Stimulated activated CD8-positive, alpha-beta memory T cell treated with anti-CD3 and anti-CD28 coated beads, Interleukin-4, amount 100 ng/mL, for 4 hours (primary cell): ENCODE measurements around the gene ZBTB34.

Source experiments
- DNase-seq, 2 donors: peaks; one replicate each; pipeline ENCODE4 v3.0.0-alpha.2; 2020; ENCODE audit warnings: low read depth in 2 of 2, low spot score in 1 of 2

Gene ZBTB34

DNA sequence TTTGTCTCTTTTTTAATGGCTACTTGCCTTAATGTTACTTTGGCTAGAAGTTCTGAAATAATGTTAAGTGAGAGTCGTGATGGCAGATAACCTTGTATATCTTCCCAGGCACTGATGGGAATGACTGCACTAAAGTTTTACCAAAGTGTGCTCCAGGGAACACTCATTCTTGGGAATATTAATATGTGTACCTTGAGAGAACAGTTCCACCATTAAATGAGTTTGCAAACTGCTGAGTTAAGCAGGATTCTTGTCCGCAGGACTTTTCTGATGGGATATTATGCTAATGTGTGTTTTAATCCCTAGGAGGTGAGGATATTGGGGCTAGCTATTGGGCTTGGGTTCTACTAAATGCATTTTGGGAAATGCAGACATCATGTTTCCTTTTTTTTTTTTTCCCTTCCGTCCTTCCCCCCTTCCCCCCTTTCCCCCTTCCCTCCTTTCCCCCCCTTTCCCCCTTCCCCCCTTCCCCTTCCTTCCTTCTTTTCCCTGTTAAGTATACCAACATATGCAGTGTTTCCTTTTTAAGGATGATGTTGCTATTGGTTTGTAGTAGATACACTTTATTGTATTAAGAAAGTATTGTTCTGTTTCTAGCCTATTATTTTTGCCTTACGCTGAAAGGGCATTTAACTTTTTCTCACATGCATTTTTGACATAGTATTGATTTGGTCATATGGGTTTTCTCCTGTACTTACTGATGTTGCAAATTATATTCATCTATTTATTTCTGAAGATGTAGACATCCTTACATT, 15.5 kb downstream of the ZBTB34 start:
- DNase-seq, result no peak

DNA sequence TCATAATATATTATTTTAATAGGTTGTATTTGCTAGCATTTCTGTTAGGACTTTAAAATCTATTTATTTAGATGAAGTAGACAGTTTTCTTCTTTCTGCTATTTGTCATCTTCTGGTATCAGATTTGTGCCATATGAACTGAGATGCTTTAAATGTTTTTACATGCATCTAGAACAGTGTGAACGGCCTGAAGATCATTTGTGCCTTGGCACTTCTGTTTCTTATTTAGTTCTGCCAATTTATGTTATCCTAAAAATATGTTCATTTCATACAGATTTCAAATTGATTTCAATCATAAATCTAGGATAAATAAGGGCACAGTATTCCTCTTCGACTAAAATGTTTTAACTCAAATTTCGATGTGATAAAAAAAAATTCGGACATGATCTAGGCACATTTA, 16.1 kb downstream of the ZBTB34 start:
- no peak for DNase-seq

DNA sequence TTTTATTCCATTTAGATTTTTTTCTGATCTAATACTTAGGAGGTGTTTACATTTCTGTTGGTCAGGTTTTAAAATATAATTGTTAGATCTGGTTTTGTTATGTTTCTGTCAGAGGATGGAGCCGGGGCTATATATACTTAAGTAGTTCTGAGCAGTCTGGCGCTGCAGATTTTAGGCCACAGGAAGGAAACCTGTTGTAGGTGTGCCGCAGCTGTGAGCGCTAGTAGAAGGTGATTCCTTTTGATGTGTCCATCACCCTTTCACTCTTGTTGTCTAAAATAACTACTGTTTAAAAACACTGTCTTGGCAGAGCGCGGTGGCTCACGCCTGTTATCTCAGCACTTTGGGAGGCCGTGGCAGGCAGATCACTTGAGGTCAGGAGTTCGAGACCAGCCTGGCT, 17.0 kb downstream of the ZBTB34 start:
- no peak for DNase-seq

DNA sequence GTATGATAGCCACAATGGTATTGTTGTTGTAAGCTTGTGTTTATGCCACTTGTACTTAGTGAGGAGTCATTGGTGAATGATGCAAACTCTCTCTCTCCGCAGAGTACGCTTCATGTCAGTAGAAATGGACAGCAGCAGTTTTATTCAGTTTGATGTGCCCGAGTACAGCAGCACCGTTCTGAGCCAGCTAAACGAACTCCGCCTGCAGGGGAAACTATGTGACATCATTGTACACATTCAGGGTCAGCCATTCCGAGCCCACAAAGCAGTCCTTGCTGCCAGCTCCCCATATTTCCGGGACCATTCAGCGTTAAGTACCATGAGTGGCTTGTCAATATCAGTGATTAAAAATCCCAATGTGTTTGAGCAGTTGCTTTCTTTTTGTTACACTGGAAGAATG, 18.8 kb downstream of the ZBTB34 start:
- no peak for DNase-seq

DNA sequence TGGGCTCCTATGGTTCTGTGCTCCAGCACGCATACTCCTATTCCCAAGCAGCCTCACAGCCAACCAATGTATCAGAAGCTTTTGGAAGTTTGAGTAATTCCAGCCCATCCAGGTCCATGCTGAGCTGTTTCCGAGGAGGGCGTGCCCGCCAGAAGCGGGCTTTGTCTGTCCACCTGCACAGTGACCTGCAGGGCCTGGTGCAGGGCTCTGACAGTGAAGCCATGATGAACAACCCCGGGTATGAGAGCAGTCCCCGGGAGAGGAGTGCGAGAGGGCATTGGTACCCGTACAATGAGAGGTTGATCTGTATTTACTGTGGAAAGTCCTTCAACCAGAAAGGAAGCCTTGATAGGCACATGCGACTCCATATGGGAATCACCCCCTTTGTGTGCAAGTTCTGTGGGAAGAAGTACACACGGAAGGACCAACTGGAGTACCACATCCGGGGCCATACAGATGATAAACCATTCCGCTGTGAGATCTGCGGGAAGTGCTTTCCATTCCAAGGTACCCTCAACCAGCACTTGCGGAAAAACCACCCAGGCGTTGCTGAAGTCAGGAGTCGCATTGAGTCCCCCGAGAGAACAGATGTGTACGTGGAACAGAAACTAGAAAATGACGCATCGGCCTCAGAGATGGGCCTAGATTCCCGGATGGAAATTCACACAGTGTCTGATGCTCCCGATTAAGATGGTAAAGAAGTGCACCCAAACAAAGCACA, 19.9 kb downstream of the ZBTB34 start:
- no peak for DNase-seq

DNA sequence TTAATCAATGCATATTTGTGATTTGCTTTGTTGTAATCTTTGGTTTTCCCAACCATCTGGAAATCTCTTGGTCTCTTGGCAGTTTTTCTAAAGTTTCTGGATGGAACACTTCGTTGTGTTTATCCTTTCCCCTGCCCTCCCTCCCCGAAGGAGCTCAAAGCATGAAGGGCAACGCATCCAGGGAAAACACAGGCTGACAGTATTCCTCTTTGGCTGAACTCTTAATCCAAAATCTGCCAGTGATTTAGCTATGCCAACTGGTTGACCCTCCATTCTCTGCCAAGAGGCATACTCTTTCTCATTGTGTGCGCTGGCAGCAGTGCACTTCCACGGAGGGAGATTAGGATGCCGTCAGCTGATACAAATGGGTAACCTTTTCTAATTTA, 20.5 kb downstream of the ZBTB34 start:
- no peak for DNase-seq

DNA sequence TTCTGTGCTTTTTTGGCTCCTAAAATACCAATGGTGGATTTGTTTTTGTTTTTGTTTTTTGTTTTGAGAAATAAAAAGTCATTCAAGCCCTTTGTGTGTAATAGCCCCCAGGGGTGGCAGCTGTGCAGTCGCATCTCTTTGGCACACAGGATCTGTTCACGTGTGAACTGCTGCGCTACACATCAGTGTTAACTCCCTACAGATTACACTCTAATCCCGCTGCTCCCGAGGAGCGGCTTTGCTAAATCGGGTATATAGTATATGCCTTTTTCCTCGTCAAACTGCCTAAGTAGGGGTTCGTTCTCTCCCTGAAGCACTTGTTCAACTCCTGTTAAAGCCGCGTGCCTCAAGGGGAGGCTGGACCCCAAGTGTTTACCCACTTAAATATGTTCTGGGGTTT, 22.3 kb downstream of the ZBTB34 start:
- DNase-seq, result no peak

DNA sequence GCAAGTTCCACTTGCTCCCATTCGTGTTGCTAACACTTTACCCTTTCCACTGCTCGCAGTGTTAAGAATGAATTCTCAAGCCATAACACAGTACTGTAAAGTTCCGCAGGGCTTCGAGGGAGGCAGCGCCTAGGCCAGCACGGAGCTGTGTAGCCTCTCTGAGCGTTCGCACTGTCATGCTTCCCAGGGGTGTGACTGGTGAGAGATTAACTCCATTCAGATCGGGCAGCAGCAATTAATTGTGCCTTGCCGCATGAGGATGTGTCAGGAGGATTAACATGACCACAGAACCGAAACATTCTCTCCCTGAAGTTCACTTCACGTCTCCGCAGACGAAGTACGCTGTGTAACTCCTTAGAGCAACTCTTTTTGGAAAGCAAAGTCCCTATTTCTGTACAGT, 23.2 kb downstream of the ZBTB34 start:
- no peak for DNase-seq

DNA sequence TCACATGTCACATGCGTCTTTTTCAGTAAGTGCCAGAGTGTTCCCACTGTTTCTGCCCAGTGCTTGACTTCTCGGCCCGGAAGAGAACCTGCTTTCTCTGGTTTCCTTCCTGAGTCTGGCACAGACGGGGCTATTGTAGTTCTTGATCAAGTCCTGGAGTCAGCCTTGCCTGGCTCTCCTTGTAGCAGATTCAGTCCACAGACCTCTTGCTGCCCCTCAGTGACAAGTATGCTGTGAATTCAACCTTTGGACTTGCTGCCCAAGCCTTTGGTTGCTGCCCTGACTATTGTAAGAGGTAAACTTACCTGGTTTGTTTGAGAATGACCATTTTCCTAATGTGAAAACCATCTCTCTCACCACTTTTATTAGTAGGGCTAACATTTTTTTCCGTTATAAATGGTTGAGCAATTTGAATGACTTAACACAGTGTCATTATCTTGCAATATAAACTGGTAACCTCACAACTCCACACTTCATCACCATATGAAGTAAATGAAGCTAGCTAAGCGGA, 24.7 kb downstream of the ZBTB34 start:
- no peak for DNase-seq

DNA sequence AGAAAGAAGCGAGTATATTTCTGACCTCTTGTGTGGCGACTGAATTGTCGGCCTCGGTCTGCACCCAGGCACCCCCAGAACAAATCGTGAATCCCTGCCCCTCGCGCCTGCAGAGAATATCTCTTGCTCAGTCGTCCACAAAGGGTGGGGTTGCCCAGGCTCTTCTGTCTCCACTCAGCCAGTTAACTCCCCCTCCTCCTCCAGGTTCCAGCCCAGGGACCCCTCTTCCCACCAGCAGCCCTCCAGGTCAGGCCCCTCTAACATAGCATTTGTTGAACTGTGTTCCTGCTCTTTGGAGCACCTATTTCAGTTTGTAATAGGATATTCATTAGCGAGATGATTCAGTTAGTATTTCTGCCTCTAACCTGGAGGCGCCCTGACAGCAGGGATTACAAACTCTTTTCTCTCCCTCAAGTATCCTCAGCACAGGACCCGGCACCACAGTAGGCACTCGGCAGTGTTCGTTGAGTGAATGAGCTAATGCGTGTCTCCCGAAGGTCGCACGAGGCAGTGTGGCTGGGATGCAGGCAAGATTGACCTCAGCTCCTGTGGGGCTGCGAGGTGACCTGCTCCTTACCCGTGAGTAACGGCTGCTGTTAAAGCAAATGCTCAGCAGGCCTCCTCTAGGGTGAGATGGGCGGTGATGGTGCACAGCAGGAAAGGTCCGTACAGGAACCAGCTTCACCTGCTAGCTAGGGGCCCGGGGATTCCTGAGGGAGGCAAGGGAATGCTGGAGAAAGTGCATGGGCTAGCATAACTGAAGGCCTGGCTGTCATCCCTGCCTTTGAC, 25.8 kb downstream of the ZBTB34 start:
- DNase-seq, result no peak

DNA sequence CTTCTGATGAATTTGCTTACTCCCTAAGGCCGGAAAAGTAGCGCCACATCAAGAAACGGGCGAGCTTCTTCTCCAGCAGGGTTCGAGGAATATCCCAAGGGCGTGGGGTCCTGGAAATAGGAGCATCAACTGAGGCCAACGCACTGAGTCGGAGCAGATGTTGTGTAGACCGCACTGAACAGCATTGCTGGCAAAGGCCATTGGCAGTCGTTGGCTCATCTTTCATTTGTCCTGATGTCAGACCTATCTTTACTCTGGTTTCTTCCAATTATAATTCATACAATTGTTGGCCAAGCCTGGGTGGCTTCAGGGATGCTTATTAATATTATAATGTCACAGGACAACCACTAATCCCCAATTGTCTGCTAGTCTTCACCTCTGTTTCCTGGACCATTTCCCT, 26.5 kb downstream of the ZBTB34 start:
- no peak for DNase-seq

DNA sequence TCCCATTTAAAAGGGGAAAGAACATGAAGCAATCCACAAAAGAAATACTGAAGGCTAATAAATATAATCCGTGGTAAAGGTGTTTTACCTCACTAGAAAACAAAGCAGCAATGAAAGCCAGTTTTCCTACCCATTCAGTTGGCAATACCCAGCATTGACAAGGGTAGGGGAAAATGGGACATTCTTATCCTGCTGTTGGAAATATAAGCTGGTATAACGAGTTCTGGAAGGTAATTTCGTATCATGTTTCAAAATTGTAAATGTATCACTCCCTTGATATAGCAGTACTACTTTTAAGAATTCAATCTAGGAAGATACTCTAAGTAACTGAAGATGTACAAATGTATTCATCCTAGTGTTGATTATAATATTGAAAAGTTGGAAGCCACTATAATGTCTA, 31.2 kb downstream of the ZBTB34 start:
- DNase-seq, result no peak

DNA sequence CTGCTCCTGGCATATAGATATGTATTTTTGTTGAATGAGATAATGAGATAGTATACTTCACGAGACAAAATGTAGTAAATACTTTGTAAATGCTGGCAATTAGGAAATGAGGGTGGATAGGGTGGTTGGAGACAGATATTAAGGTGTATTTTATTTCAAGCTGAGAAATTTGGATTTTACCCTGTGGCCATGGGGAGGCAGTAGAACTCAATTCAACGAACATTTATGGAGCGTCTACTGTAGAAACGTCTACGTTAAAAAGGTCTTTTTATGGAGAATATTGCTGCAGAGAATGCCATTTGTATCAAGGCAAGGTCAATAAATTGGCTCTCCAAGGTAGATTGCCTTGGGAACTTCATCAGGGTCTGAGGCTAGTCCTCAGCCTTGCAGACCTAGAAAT, 32.6 kb downstream of the ZBTB34 start:
- DNase-seq, result no peak

DNA sequence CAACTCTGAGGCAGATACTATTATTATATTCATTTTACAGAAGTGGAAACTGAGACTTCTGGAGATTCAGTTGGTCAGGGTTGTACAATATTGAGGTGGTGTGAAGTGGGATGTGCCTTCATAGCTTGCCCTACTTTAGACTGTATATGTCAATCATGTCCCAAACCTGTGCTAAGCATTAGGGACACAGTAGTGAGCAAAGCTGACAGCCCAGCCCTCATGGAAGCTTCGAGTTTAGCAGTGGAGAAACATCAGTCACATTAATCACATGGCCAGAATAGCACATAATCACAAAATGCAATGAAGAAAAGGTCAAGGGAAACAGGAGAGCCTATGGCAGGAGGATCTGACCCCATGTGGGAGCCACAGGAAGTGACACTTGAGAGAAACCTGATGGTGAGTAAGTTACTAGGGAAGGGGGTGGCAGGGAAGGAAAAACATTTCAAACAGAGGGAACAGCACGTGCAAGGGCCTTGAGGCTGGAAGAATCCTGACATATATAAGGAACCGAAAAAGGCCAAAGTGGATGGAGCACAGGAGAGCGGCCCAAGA, 33.7 kb downstream of the ZBTB34 start:
- no peak for DNase-seq

DNA sequence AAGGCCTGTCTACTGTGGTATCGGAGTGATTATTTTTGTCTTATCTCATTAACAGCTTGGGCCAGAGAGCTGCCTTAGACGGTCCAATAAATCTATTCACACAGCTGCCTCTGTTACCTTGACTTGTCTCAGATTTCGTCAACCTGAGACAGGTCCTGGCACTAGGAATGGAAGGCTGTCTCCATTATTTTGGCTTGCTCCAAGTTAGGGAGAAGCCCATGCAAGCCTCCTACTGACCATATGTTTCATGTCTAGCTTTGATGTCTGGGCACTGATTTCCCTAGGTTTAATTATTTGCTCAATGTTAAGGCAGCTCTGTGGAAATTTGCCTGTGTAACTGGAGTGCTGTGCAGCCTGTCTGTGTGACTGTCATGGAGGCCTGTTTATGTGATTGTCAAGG, 41.8 kb downstream of the ZBTB34 start:
- no peak for DNase-seq

DNA sequence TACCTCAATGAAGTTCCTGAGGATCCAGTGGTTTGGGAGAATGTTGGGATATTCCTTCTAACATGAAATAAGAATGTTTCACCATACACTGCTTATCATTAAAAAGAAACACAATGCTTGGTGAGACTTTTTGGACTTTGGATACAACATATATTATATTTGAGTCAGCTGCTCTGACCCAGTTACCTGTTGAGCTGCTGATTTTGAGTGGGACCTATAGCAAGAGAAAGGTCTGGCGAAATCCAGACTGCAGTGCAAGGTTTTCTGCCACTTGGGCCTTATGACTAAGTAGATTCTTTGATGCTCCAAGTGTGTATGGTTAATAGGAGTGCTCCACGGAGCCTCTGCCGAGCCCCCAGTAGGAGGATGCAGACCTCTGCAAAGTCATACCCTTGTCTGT, 44.1 kb downstream of the ZBTB34 start:
- DNase-seq, result no peak

DNA sequence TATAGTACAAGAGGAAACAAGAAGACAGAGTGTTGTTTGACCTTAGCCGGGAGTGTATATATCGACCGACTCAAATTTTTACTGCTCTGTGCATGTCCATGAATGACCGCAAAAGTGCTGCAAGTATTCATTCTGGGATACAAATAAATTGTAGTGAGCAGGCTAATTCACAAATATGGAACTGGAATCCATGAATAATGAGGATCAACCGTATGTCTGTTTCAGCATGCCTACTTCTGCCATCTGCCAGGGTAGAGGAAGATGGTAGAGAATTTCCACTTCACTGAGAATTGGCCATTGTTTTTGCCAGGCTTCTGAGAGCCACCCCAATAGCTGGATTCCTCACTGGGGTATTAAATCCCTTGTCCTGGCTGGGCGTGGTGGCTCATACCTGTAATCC, 45.7 kb downstream of the ZBTB34 start:
- DNase-seq, result no peak

DNA sequence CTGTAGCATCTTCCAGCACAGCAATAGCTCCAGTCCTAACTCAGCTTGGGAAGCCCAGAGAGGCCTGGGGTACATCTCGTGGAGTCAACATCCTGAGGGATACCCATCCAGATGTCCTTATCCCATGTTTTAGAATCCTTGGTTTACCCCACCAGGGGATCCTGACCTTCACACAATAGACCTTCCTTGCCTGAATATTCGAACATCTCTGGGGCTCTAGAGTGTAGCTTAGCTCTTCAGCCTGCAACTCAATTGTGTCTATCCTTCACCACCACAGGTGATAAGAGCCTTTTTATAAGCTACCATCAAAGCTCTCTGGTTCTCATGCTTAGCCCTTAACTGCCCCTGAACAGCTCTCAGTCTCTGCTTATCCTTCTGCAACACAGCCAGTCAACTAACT, 46.6 kb downstream of the ZBTB34 start:
- no peak for DNase-seq

DNA sequence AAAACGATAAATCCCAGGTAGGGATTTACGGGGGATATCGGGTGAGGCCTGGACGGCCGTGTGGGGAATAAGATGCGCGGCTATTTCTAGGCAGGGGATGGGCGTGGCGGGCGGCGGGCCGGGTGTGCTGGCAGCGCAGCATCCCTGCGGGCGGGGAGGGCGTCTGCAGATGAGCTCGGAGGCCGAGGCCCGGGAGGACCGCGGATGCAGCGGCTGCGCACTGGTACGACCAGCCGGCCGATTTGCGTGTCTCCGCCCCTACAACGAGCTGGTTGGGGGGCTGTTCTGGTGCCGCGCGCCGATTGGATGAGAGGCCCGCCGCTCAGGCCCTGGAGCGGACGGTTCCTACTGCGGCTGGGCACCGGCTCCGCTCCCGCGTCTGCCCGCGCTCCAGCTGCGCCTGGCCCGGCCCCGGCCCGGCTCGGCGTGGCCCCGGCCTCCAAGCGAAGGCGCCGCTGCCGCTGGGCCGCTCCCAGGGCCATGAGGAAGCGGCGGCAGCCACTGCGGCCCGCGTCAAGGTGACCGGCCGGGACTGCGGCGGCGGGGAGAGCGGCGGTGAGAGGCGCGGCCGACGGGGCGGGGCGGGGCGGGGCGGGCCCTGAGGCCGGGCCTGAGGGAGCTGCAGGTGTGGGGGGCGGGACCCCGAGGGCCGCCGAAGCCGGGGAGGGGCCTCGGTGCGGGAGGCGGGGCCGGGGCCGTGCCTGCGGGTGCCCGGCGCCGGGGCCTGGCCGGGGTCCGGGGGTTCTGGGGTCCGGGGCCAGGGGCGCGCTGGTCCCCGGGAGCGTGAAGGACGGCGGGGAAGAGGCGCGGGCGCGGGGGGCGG, 54.2 kb downstream of the ZBTB34 start, which contains the start of gene RALGPS1:
TSS of gene RALGPS1 (plus strand) at position 325 of the 823 bp plus-strand sequence. CDS start 47,508 bp downstream, outside the sequence.
- peak; percentile 63 to 82 for DNase-seq

DNA sequence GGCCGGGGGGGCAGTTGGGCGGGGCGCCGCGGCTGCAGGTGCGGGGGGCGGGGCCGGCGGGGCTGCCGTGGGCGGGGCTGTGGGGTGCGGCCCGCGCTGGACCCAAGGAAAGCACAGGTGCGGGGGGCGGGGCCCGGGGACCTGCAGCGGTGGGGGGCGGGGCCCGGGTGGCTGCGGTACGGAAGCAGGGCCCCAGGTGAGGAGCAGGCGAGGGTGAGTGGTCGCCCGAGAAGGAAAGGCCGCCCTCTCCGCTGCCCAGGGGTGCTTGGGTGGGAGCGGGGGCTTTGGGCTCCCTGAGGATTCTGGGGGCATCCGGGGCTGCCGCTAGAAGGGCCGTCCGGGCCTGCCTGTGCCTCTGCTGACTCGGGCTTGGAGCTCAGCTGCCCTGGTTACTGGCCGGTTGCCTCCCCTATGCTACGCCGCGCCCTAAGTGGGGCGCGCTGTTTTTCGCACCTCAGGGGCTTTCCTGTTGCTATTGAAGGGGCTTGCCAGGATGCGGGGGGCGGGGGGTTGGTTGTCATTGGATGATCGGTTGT, 54.9 kb downstream of the ZBTB34 start:
- peak in 1 of 2 donors; percentile 8 for DNase-seq
